ENCODE data around the gene ZNF618. TPM values are rescaled to one million over a fixed set of nuclear protein-coding genes. Genes with fewer than 3 reads are reported as not detected.
A peak's percentile ranks its signal among the peaks of the same experiment; 100 is the strongest.

The ZNF618 gene
- total RNA-seq = under 1 TPM; 0.34 to 0.42 TPM

DNA sequence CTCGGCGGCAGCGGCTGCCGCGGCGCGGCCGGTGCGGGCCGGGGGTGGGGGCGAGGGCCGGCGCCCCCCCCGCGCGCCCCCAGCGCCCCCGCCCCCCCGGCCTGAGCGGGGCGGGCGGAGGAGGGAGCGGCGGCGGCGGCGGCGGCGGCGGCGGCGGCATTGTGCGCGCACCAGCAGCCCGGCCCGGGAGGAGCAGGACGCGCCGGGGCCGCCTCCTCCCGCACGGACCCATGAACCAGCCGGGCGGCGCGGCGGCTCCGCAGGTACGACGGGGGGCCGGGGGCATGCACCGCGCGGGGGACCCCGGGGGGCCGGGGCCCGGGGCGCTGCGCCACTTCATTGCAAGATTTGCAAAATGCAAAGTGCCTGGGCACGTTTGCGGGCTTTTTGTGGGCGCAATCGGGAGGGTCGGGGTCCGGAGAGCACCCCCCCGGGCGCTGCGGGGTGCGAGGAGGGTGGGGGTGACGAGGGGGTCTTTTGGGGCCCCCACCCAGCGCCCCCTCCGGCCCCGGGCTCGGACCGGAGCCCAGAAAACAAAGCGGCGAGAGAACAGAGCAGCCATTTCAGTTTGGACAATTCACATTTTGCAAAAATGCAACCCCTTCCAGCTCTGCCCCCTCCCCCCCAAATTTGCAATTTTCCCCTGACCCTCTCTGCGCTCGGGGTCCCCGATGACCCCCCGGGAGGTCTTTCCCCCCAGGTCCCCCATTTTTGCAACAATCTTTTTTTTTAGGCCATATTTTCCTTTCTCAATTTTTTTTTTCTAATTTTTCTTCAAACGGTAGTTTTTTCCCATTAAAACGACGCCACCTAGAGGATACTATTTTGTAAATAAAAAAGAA, at the start of gene ZNF618:
TSS of gene ZNF618 (plus strand) at position 159 of the 842 bp plus-strand sequence. CDS start at position 231, 72 bp downstream.
- CTCF ChIA-PET = interaction anchor here (0.6 to 1.3 kb wide), 3 partner anchors 70 to 1707 kb away, joined by 3 to 4 read pairs (median 3); no protein-coding TSS in a partner anchor
- Mint-ChIP-seq H3K27me3 (ENCODE audit: low read depth) (peaks cover 26% of the 10 kb centered on the region), H3K27ac (no peak within 1 kb of the TSS), H3K4me3 (peak within 1 kb of the TSS; percentile 93), H3K36me3 (ENCODE audit: low read depth) (peaks cover 1% of the 10 kb centered on the region), H3K9me3 (ENCODE audit: insufficient read depth) (no peaks in the 10 kb centered on the region), H3K4me1 (ENCODE audit: low read depth) (peaks cover 5% of the 10 kb centered on the region)
- no peak for DNase-seq
- POLR2A ChIA-PET = interaction anchor here (0.7 kb wide), 1 partner anchor 30 kb away, joined by 3 read pairs; no protein-coding TSS in a partner anchor
- peak; percentile 89 for ATAC-seq

GRCh38 chr9:113828221-113828620, 47.9 kb upstream of the ZNF618 start:
- ATAC-seq (no peak), DNase-seq (no peak)
- CTCF ChIA-PET = no interaction called here
- Mint-ChIP-seq H3K36me3 (ENCODE audit: low read depth) (no peaks in the 10 kb centered on the region), H3K4me3 (no peak overlapping the region), H3K27ac (no peak overlapping the region), H3K9me3 (ENCODE audit: insufficient read depth) (peaks cover 11% of the 10 kb centered on the region), H3K27me3 (ENCODE audit: low read depth) (peaks cover 11% of the 10 kb centered on the region), H3K4me1 (ENCODE audit: low read depth) (no peaks in the 10 kb centered on the region)
- POLR2A ChIA-PET = no interaction called here

- DNase-seq = no peak
- H3K27ac Mint-ChIP-seq = no peak overlapping the region
- H3K9me3 Mint-ChIP-seq (ENCODE audit: insufficient read depth) = peaks cover 3% of the 10 kb centered on the region
- ChIA-PET POLR2A (no interaction called here), CTCF (no interaction called here)
- H3K4me1 Mint-ChIP-seq (ENCODE audit: low read depth) = no peaks in the 10 kb centered on the region
- H3K4me3 Mint-ChIP-seq = no peak overlapping the region
- H3K36me3 Mint-ChIP-seq (ENCODE audit: low read depth) = no peaks in the 10 kb centered on the region
- H3K27me3 Mint-ChIP-seq (ENCODE audit: low read depth) = peaks cover 12% of the 10 kb centered on the region
- ATAC-seq = no peak
These were observed 38.8 kb upstream of the ZNF618 start for GRCh38 chr9:113837334-113837733.

- no peaks in the 10 kb centered on the region for H3K36me3 Mint-ChIP-seq (ENCODE audit: low read depth)
- no peak for DNase-seq
- ChIA-PET POLR2A (no interaction called here), CTCF (no interaction called here)
- peaks cover 13% of the 10 kb centered on the region for H3K27me3 Mint-ChIP-seq (ENCODE audit: low read depth)
- no peaks in the 10 kb centered on the region for H3K4me1 Mint-ChIP-seq (ENCODE audit: low read depth)
- H3K27ac Mint-ChIP-seq = no peak overlapping the region
- ATAC-seq = no peak
- peaks cover 3% of the 10 kb centered on the region for H3K9me3 Mint-ChIP-seq (ENCODE audit: insufficient read depth)
- no peak overlapping the region for H3K4me3 Mint-ChIP-seq
These were observed 34.0 kb upstream of the ZNF618 start for GRCh38 chr9:113842086-113842485.

- Mint-ChIP-seq H3K27me3 (ENCODE audit: low read depth) (peaks cover 19% of the 10 kb centered on the region), H3K36me3 (ENCODE audit: low read depth) (no peaks in the 10 kb centered on the region), H3K4me1 (ENCODE audit: low read depth) (no peaks in the 10 kb centered on the region), H3K4me3 (no peak overlapping the region), H3K27ac (no peak overlapping the region), H3K9me3 (ENCODE audit: insufficient read depth) (peaks cover 3% of the 10 kb centered on the region)
- ATAC-seq (no peak), DNase-seq (no peak)
- ChIA-PET CTCF (interaction anchor here (1.4 kb wide), 1 partner anchor 37 kb away, joined by 3 read pairs; no protein-coding TSS in a partner anchor), POLR2A (no interaction called here)
These were observed 31.6 kb upstream of the ZNF618 start for GRCh38 chr9:113844466-113844865.

GRCh38 chr9:113851359-113851758, 24.8 kb upstream of the ZNF618 start:
- Mint-ChIP-seq H3K4me1 (ENCODE audit: low read depth) (no peaks in the 10 kb centered on the region), H3K36me3 (ENCODE audit: low read depth) (no peaks in the 10 kb centered on the region), H3K27ac (no peak overlapping the region), H3K9me3 (ENCODE audit: insufficient read depth) (peaks cover 8% of the 10 kb centered on the region), H3K4me3 (no peak overlapping the region), H3K27me3 (ENCODE audit: low read depth) (peaks cover 6% of the 10 kb centered on the region)
- no peak for ATAC-seq
- ChIA-PET POLR2A (no interaction called here), CTCF (no interaction called here)
- DNase-seq = no peak

GRCh38 chr9:113851873-113852272, 24.2 kb upstream of the ZNF618 start:
- ATAC-seq = no peak
- ChIA-PET POLR2A (no interaction called here), CTCF (no interaction called here)
- Mint-ChIP-seq H3K9me3 (ENCODE audit: insufficient read depth) (peaks cover 8% of the 10 kb centered on the region), H3K27ac (no peak overlapping the region), H3K4me3 (no peak overlapping the region), H3K36me3 (ENCODE audit: low read depth) (no peaks in the 10 kb centered on the region), H3K4me1 (ENCODE audit: low read depth) (no peaks in the 10 kb centered on the region), H3K27me3 (ENCODE audit: low read depth) (peaks cover 6% of the 10 kb centered on the region)
- no peak for DNase-seq

DNA sequence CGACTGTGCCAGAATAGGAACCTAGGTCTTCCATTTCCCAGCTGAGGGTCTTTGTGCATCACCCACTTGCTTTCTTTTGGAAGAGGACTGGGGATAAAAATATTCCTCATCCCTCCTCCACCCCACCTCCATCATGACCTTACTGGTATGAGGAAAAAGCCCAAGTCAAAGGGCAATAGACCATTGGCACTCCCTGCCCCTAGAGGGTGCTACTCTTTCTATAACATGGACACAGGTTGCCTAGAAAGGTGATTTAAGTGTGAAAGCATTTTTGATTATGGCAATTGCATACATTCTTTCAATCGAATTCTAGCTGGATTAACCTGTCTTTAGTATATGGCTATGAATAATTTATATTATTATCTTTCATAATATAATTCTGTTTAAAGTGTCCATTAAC, 22.8 kb upstream of the ZNF618 start:
- DNase-seq (no peak), ATAC-seq (no peak)
- Mint-ChIP-seq H3K27ac (no peak overlapping the region), H3K9me3 (ENCODE audit: insufficient read depth) (peaks cover 8% of the 10 kb centered on the region), H3K27me3 (ENCODE audit: low read depth) (no peaks in the 10 kb centered on the region), H3K4me1 (ENCODE audit: low read depth) (no peaks in the 10 kb centered on the region), H3K4me3 (no peak overlapping the region), H3K36me3 (ENCODE audit: low read depth) (no peaks in the 10 kb centered on the region)
- POLR2A ChIA-PET = no interaction called here
- CTCF ChIA-PET = no interaction called here

DNA sequence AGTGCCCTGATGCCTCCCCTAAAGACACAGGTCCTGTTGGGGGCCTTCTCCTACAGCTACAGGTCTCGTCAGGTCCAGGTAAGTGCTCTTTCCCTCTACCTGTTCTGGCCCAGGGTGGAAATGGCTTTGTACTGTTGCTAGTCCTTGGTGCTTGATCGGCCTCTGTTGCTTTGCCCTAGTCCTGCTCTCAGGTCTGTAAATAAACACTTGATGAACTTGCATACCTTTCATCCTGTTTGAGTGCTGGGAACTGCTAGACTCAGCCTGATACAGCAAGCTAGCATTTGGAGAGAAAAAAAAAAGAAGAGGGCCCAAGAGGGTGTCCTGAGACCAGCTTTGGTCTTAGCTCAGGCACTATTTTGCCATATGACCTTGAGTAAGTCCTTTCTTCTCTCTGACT, 21.8 kb upstream of the ZNF618 start:
- Mint-ChIP-seq H3K9me3 (ENCODE audit: insufficient read depth) (peaks cover 8% of the 10 kb centered on the region), H3K27me3 (ENCODE audit: low read depth) (no peaks in the 10 kb centered on the region), H3K36me3 (ENCODE audit: low read depth) (no peaks in the 10 kb centered on the region), H3K4me1 (ENCODE audit: low read depth) (no peaks in the 10 kb centered on the region), H3K27ac (no peak overlapping the region), H3K4me3 (no peak overlapping the region)
- CTCF ChIA-PET = no interaction called here
- POLR2A ChIA-PET = no interaction called here
- ATAC-seq (no peak), DNase-seq (no peak)

DNA sequence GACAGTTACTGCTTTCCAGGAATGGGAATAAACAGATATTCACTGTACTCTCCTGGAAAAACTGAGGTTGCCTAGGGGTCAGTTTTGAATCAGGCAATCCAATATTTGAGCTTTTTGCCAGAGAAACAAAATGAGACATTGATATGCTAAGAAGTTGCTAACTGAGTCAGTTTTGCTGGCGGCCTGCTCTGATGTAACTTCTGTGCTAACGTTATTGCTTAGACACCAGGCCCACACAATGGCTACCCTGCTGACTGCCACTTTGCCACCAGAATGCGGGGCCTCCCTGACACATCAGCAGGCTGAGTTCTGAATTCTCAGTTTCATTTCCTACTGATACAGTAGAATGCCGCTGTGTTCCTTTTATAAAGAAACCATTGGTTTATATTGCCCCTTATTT, 18.2 kb upstream of the ZNF618 start:
- peaks cover 5% of the 10 kb centered on the region for H3K27me3 Mint-ChIP-seq (ENCODE audit: low read depth)
- no peaks in the 10 kb centered on the region for H3K4me1 Mint-ChIP-seq (ENCODE audit: low read depth)
- H3K36me3 Mint-ChIP-seq (ENCODE audit: low read depth) = no peaks in the 10 kb centered on the region
- DNase-seq (no peak), ATAC-seq (no peak)
- POLR2A ChIA-PET = no interaction called here
- CTCF ChIA-PET = no interaction called here
- no peaks in the 10 kb centered on the region for H3K9me3 Mint-ChIP-seq (ENCODE audit: insufficient read depth)
- H3K27ac Mint-ChIP-seq = no peak overlapping the region
- H3K4me3 Mint-ChIP-seq = no peak overlapping the region

DNA sequence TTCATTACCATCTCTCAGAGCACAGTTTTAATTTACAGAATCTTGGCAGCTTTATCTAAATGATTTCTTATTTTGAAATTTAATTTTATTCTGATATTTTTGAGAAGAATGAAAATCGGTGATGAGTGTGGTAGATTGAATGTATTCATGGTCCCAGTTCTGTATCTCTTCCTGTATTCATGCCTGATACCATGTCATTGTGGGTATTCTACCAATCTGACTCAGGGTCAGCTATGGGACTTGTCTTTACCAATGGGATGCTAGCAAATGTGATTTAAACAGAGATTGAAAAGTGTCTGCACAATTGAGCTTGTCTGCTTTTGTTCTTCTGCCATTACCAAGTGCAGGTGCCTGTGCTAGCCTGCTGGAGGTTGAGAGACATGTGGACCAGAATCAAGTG, 17.8 kb upstream of the ZNF618 start:
- Mint-ChIP-seq H3K36me3 (ENCODE audit: low read depth) (no peaks in the 10 kb centered on the region), H3K9me3 (ENCODE audit: insufficient read depth) (no peaks in the 10 kb centered on the region), H3K4me1 (ENCODE audit: low read depth) (no peaks in the 10 kb centered on the region), H3K4me3 (no peak overlapping the region), H3K27ac (no peak overlapping the region), H3K27me3 (ENCODE audit: low read depth) (peaks cover 5% of the 10 kb centered on the region)
- POLR2A ChIA-PET = no interaction called here
- CTCF ChIA-PET = no interaction called here
- DNase-seq (no peak), ATAC-seq (no peak)

DNA sequence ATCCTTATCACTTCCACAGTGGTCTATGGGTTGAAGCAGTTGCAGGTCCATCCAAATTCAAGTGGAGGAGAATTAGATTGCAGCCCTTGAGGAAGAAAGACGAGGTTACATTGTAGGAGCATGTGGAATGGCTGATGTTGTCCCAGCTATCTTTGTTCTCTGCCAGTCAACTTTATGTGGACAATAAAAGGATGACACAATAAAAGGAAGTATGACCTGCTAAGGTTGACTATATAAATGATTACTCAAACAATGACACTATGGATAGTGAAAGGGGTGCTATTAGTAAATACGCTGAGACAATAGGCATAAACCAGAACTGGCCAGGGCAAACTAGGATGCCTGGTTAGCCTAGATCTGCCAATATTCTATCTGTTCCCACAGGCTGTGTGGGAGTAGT, 12.8 kb upstream of the ZNF618 start:
- H3K4me3 Mint-ChIP-seq = no peak overlapping the region
- CTCF ChIA-PET = no interaction called here
- DNase-seq (no peak), ATAC-seq (no peak)
- POLR2A ChIA-PET = no interaction called here
- peaks cover 8% of the 10 kb centered on the region for H3K27me3 Mint-ChIP-seq (ENCODE audit: low read depth)
- no peak overlapping the region for H3K27ac Mint-ChIP-seq
- no peaks in the 10 kb centered on the region for H3K4me1 Mint-ChIP-seq (ENCODE audit: low read depth)
- no peaks in the 10 kb centered on the region for H3K36me3 Mint-ChIP-seq (ENCODE audit: low read depth)
- no peaks in the 10 kb centered on the region for H3K9me3 Mint-ChIP-seq (ENCODE audit: insufficient read depth)

- H3K36me3 Mint-ChIP-seq (ENCODE audit: low read depth) = no peaks in the 10 kb centered on the region
- CTCF ChIA-PET = no interaction called here
These were observed 7.6 kb upstream of the ZNF618 start for GRCh38 chr9:113868501-113868900.

More at GRCh38 chr9:113868501-113868900, 7.6 kb upstream of the ZNF618 start:
- Mint-ChIP-seq H3K4me1 (ENCODE audit: low read depth) (no peaks in the 10 kb centered on the region), H3K27me3 (ENCODE audit: low read depth) (peaks cover 12% of the 10 kb centered on the region), H3K9me3 (ENCODE audit: insufficient read depth) (no peaks in the 10 kb centered on the region), H3K4me3 (no peak overlapping the region), H3K27ac (no peak overlapping the region)
- DNase-seq (no peak), ATAC-seq (no peak)
- POLR2A ChIA-PET = no interaction called here
